IMR-90 (cell line): ENCODE results near the gene TEX47.

ENCODE experiments used
- BHLHE40 ChIP-seq: fragments of 150-350 bp; IDR thresholded peaks from 2 replicates; pipeline ENCODE4 v1.6.1; 2016; ENCODE audit warnings: mild to moderate bottlenecking, low read depth, low read length
- CEBPB ChIP-seq: IDR thresholded peaks from 2 replicates; pipeline ENCODE4 v1.6.1; 2012; ENCODE audit warnings: low read depth, low read length, improper control_type of control experiment
- CTCF ChIP-seq: conservative IDR thresholded peaks from 2 replicates; pipeline ENCODE4 v1.5.1; 2012; ENCODE audit warnings: mild to moderate bottlenecking, low read depth, low read length, improper control_type of control experiment
- ELK1 ChIP-seq: fragments of 150-350 bp; IDR thresholded peaks from 2 replicates; pipeline ENCODE4 v1.6.1; 2016; ENCODE audit warnings: low read depth, mild to moderate bottlenecking, low read length, moderate library complexity, borderline replicate concordance
- MAFK ChIP-seq: IDR thresholded peaks from 2 replicates; pipeline ENCODE4 v1.6.1; 2012; ENCODE audit warnings: low read depth, low read length, improper control_type of control experiment
- POLR2A ChIP-seq: IDR thresholded peaks from 2 replicates; pipeline ENCODE4 v1.6.1; 2012; ENCODE audit warnings: mild to moderate bottlenecking, low read depth, low read length
- RAD21 ChIP-seq: IDR thresholded peaks from 2 replicates; pipeline ENCODE4 v1.6.1; 2012; ENCODE audit warnings: low read length, improper control_type of control experiment
- RCOR1 ChIP-seq: IDR thresholded peaks from 2 replicates; pipeline ENCODE4 v1.6.1; 2012; ENCODE audit warnings: mild to moderate bottlenecking, low read length, improper control_type of control experiment; ENCODE audit not compliant: insufficient replicate concordance
- USF2 ChIP-seq: fragments of 150-350 bp; IDR thresholded peaks from 2 replicates; pipeline ENCODE4 v1.6.1; 2017; ENCODE audit warnings: mild to moderate bottlenecking, antibody characterized with exemption, low read length, low read depth

GRCh38 chr7:88826222-88826621 lies 30.7 kb upstream of the TEX47 start:
- TF ChIP-seq POLR2A (no peak), CTCF (no peak), RAD21 (no peak), BHLHE40 (no peak), ELK1 (no peak), RCOR1 (no peak), USF2 (no peak), MAFK (no peak), CEBPB (no peak)
